OCI-LY3 (cell line): ENCODE results near the gene WBP1L.

Source experiments
- H2AFZ ChIP-seq: fragments of 200-600, 300-600 bp; shearing (Covaris generic); 2 replicates; pipeline ENCODE4 v1.6.0; 2014; ENCODE audit warnings: antibody characterized with exemption, low read depth, low read length
- H3K27ac ChIP-seq: fragments of 200-600, 300-600 bp; sonication (generic); 2 replicates; pipeline ENCODE4 v1.5.1; 2014; ENCODE audit warnings: mild to moderate bottlenecking, low read length, moderate library complexity, mixed read lengths
- H3K27me3 ChIP-seq: fragments of 200-600, 300-600 bp; sonication (generic); 2 replicates; pipeline ENCODE4 v1.6.1; 2014; ENCODE audit warnings: low read depth, low read length, mixed read lengths
- H3K36me3 ChIP-seq: fragments of 200-600, 300-600 bp; sonication (generic); replicated peaks from 2 replicates; pipeline ENCODE3; 2014; ENCODE audit warnings: low read depth, low read length, mixed read lengths
- H3K4me1 ChIP-seq: fragments of 300-600, 200-600 bp; sonication (generic); 2 replicates; pipeline ENCODE4 v1.6.1; 2014; ENCODE audit warnings: low read length, mixed read lengths
- H3K4me2 ChIP-seq: fragments of 200-600, 300-600 bp; sonication (generic); 2 replicates; pipeline ENCODE4 v1.6.1; 2014; ENCODE audit warnings: low read length, mixed read lengths
- H3K4me3 ChIP-seq: fragments of 300-600, 200-600 bp; sonication (generic); 2 replicates; pipeline ENCODE4 v1.5.1; 2014; ENCODE audit warnings: antibody characterized with exemption, mild to moderate bottlenecking, low read length, moderate library complexity
- H3K79me2 ChIP-seq: fragments of 300-600, 200-600 bp; shearing (Covaris generic); 2 replicates; pipeline ENCODE4 v1.6.1; 2014; ENCODE audit warnings: mild to moderate bottlenecking, low read length, mixed read lengths
- H3K9ac ChIP-seq: fragments of 300-600, 200-600 bp; shearing (Covaris generic); 2 replicates; pipeline ENCODE4 v1.6.0; 2014; ENCODE audit warnings: mild to moderate bottlenecking, low read length, moderate library complexity
- H3K9me3 ChIP-seq: fragments of 200-600, 300-600 bp; shearing (Covaris generic); 2 replicates; pipeline ENCODE4 v1.6.1; 2014; ENCODE audit warnings: low read length, mixed read lengths; ENCODE audit not compliant: insufficient read depth
- H4K20me1 ChIP-seq: fragments of 200-600, 300-600 bp; sonication (generic); 2 replicates; pipeline ENCODE4 v1.6.1; 2016; ENCODE audit warnings: low read length, mixed read lengths; ENCODE audit not compliant: insufficient read depth
- CTCF ChIP-seq: fragments of 200-600, 300-600 bp; sonication (generic); IDR thresholded peaks from 2 replicates; pipeline ENCODE4 v1.5.1; 2014; ENCODE audit warnings: antibody characterized with exemption, low read length, low read depth
- EZH2phosphoT487 ChIP-seq: fragments of 200-600 bp; shearing (Covaris generic); IDR thresholded peaks from 2 replicates; pipeline ENCODE4 v1.6.1; 2018; ENCODE audit warnings: antibody characterized with exemption, mixed run types, low read depth

WBP1L gene

GRCh38 chr10:102856758-102857424 is 113.1 kb downstream of the WBP1L start:
- H3K9me3 ChIP-seq, result no peaks in the 10 kb centered on the region
- H3K4me3 ChIP-seq, result no peak overlapping the region
- no peak overlapping the region for H2AFZ ChIP-seq
- TF ChIP-seq CTCF, result no peak
- no peak for TF ChIP-seq EZH2phosphoT487
- peaks cover 2% of the 10 kb centered on the region; the same call in 1 of the 2 replicates for H3K79me2 ChIP-seq
- H3K9ac ChIP-seq, result no peak overlapping the region
- H3K4me2 ChIP-seq, result no peak overlapping the region
- H3K27me3 ChIP-seq, result no peaks in the 10 kb centered on the region
- H3K36me3 ChIP-seq, result no peaks in the 10 kb centered on the region
- H3K27ac ChIP-seq, result no peak overlapping the region
- no peaks in the 10 kb centered on the region for H4K20me1 ChIP-seq
- no peaks in the 10 kb centered on the region for H3K4me1 ChIP-seq

GRCh38 chr10:102859911-102860310 is 116.2 kb downstream of the WBP1L start:
- no peak for TF ChIP-seq CTCF
- no peak for TF ChIP-seq EZH2phosphoT487
- H3K9me3 ChIP-seq, result no peaks in the 10 kb centered on the region
- H3K27me3 ChIP-seq, result no peaks in the 10 kb centered on the region
- no peak overlapping the region for H3K4me3 ChIP-seq
- no peak overlapping the region for H3K9ac ChIP-seq
- no peak overlapping the region for H2AFZ ChIP-seq
- H3K36me3 ChIP-seq, result no peaks in the 10 kb centered on the region
- no peaks in the 10 kb centered on the region for H4K20me1 ChIP-seq
- no peak overlapping the region for H3K27ac ChIP-seq
- H3K79me2 ChIP-seq, result peaks cover 2% of the 10 kb centered on the region; the same call in 1 of the 2 replicates
- no peaks in the 10 kb centered on the region for H3K4me1 ChIP-seq
- H3K4me2 ChIP-seq, result no peak overlapping the region

- Histone ChIP-seq H3K9ac (no peak overlapping the region), H4K20me1 (no peaks in the 10 kb centered on the region), H3K4me2 (no peak overlapping the region), H3K27me3 (no peaks in the 10 kb centered on the region), H3K36me3 (no peaks in the 10 kb centered on the region), H3K27ac (no peak overlapping the region), H2AFZ (no peak overlapping the region), H3K4me1 (no peaks in the 10 kb centered on the region), H3K9me3 (no peaks in the 10 kb centered on the region), H3K79me2 (no peaks in the 10 kb centered on the region), H3K4me3 (no peak overlapping the region)
- TF ChIP-seq EZH2phosphoT487 (no peak), CTCF (no peak)
These were observed 119.9 kb downstream of the WBP1L start for GRCh38 chr10:102863660-102864059.

- Histone ChIP-seq H3K27me3 (no peaks in the 10 kb centered on the region), H4K20me1 (no peaks in the 10 kb centered on the region), H3K79me2 (no peaks in the 10 kb centered on the region), H3K4me2 (no peak overlapping the region), H3K4me3 (no peak overlapping the region), H3K9me3 (no peaks in the 10 kb centered on the region), H3K9ac (no peak overlapping the region), H3K27ac (no peak overlapping the region), H3K36me3 (no peaks in the 10 kb centered on the region), H2AFZ (no peak overlapping the region), H3K4me1 (no peaks in the 10 kb centered on the region)
- TF ChIP-seq CTCF (no peak), EZH2phosphoT487 (no peak)
These were observed 121.9 kb downstream of the WBP1L start for GRCh38 chr10:102865620-102866019.
